H9 (cell line): Measurements from ENCODE around the gene MRPS31. TPM values are rescaled to one million over a fixed set of nuclear protein-coding genes. Genes with fewer than 3 reads are reported as not detected.

Source experiments
- DNase-seq: peaks from one replicate; pipeline ENCODE4 v3.0.0-alpha.2; 2017
- H2AFZ ChIP-seq: one replicate; pipeline ENCODE4 v1.6.1; 2013; ENCODE audit warnings: mild to moderate bottlenecking, low read length, control low read depth, moderate library complexity
- H2AK5ac ChIP-seq: 2 replicates; pipeline ENCODE4 v1.6.1; 2013; ENCODE audit warnings: low read length, control low read depth, mixed read lengths; ENCODE audit not compliant: insufficient read length
- H2BK120ac ChIP-seq: one replicate; pipeline ENCODE4 v1.6.1; 2013; ENCODE audit warnings: low read depth, mild to moderate bottlenecking, low read length, control low read depth, inconsistent platforms; ENCODE audit not compliant: poor library complexity, severe bottlenecking
- H2BK12ac ChIP-seq: 2 replicates; pipeline ENCODE4 v1.6.1; 2013; ENCODE audit warnings: low read length, control low read depth, mixed read lengths, low read depth; ENCODE audit not compliant: insufficient read length
- H2BK15ac ChIP-seq: 2 replicates; pipeline ENCODE4 v1.6.1; 2013; ENCODE audit warnings: low read depth, low read length, control low read depth
- H2BK20ac ChIP-seq: one replicate; pipeline ENCODE4 v1.6.1; 2013; ENCODE audit warnings: low read depth, mild to moderate bottlenecking, low read length, control low read depth, inconsistent platforms; ENCODE audit not compliant: poor library complexity, severe bottlenecking
- H2BK5ac ChIP-seq: 2 replicates; pipeline ENCODE4 v1.6.1; 2013; ENCODE audit warnings: low read length, control low read depth, mixed read lengths; ENCODE audit not compliant: insufficient read length
- H3K14ac ChIP-seq: 2 replicates; pipeline ENCODE4 v1.6.1; 2013; ENCODE audit warnings: low read length, control low read depth; ENCODE audit not compliant: insufficient read depth
- H3K18ac ChIP-seq: 2 replicates; pipeline ENCODE4 v1.6.1; 2013; ENCODE audit warnings: low read depth, mild to moderate bottlenecking, mixed read lengths, low read length, control low read depth; ENCODE audit not compliant: insufficient read length
- H3K23ac ChIP-seq: 2 replicates; pipeline ENCODE4 v1.6.1; 2013; ENCODE audit warnings: low read length, control low read depth, mixed read lengths, low read depth; ENCODE audit not compliant: insufficient read length
- H3K23me2 ChIP-seq: 2 replicates; pipeline ENCODE4 v1.6.1; 2013; ENCODE audit warnings: low read depth, mild to moderate bottlenecking, mixed read lengths, low read length, control low read depth; ENCODE audit not compliant: insufficient read length, poor library complexity, severe bottlenecking
- H3K27ac ChIP-seq: 2 replicates; pipeline ENCODE4 v1.5.1; 2013; ENCODE audit warnings: low read length, control low read depth, mixed read lengths, low read depth; ENCODE audit not compliant: insufficient read length
- H3K27me3 ChIP-seq: 2 replicates; pipeline ENCODE4 v1.6.1; 2013; ENCODE audit warnings: low read length, control low read depth, inconsistent platforms; ENCODE audit not compliant: insufficient read depth
- H3K4ac ChIP-seq: 2 replicates; pipeline ENCODE4 v1.6.1; 2013; ENCODE audit warnings: low read depth, mild to moderate bottlenecking, control low read depth, inconsistent platforms, low read length, moderate library complexity
- H3K4me1 ChIP-seq: 2 replicates; pipeline ENCODE4 v1.6.1; 2013; ENCODE audit warnings: low read length, control low read depth, inconsistent platforms; ENCODE audit not compliant: insufficient read depth
- H3K4me2 ChIP-seq: 2 replicates; pipeline ENCODE4 v1.6.1; 2013; ENCODE audit warnings: low read length, control low read depth, mixed read lengths; ENCODE audit not compliant: insufficient read length, insufficient read depth
- H3K56ac ChIP-seq: 2 replicates; pipeline ENCODE4 v1.6.1; 2013; ENCODE audit warnings: low read depth, mild to moderate bottlenecking, mixed read lengths, low read length, control low read depth; ENCODE audit not compliant: insufficient read length
- H3K79me1 ChIP-seq: 2 replicates; pipeline ENCODE4 v1.6.1; 2013; ENCODE audit warnings: low read depth, mild to moderate bottlenecking, moderate library complexity, low read length, control low read depth, inconsistent platforms; ENCODE audit not compliant: insufficient read depth, poor library complexity, severe bottlenecking
- H3K79me2 ChIP-seq: 2 replicates; pipeline ENCODE4 v1.6.1; 2013; ENCODE audit warnings: low read length, control low read depth, inconsistent platforms; ENCODE audit not compliant: insufficient read depth
- H3K9ac ChIP-seq: 2 replicates; pipeline ENCODE4 v1.6.1; 2013; ENCODE audit warnings: low read length, control low read depth, mixed read lengths; ENCODE audit not compliant: insufficient read length; ENCODE audit errors: extremely low read depth
- H3K9me3 ChIP-seq: one replicate; pipeline ENCODE4 v1.6.1; 2013; ENCODE audit warnings: low read depth, low read length, inconsistent platforms; ENCODE audit not compliant: control insufficient read depth
- H3T11ph ChIP-seq: one replicate; pipeline ENCODE4 v1.6.1; 2013; ENCODE audit warnings: mild to moderate bottlenecking, low read length, control low read depth, inconsistent platforms
- H4K20me1 ChIP-seq: one replicate; pipeline ENCODE4 v1.6.1; 2013; ENCODE audit not compliant: control insufficient read depth, insufficient read length, insufficient read depth
- H4K5ac ChIP-seq: 2 replicates; pipeline ENCODE4 v1.6.1; 2013; ENCODE audit warnings: low read depth, mild to moderate bottlenecking, mixed read lengths, low read length, control low read depth; ENCODE audit not compliant: insufficient read length
- H4K8ac ChIP-seq: replicated peaks from 2 replicates; pipeline ENCODE4 v1.6.1; 2013; ENCODE audit warnings: low read length, control low read depth, mixed read lengths, low read depth; ENCODE audit not compliant: insufficient read length
- H4K91ac ChIP-seq: 2 replicates; pipeline ENCODE4 v1.6.1; 2013; ENCODE audit warnings: low read depth, mild to moderate bottlenecking, moderate library complexity, mixed read lengths, low read length, control low read depth; ENCODE audit not compliant: insufficient read length
- H3K27ac Mint-ChIP-seq, 3 experiments: 2 replicates in 2 of 3; 3 replicates in 1 of 3; pipeline ENCODE4 v1.8.0; 2020 to 2021; ENCODE audit warnings: mixed read lengths in 3 of 3, mild to moderate bottlenecking in 1 of 3, moderate library complexity in 1 of 3
- H3K27me3 Mint-ChIP-seq: 2 replicates; pipeline ENCODE4 v1.8.0; 2021; ENCODE audit warnings: low read depth, mild to moderate bottlenecking, moderate library complexity, mixed read lengths
- H3K36me3 Mint-ChIP-seq, 3 experiments: 2 replicates in 2 of 3; 3 replicates in 1 of 3; pipeline ENCODE4 v1.8.0; 2020 to 2021; ENCODE audit warnings: low read depth in 3 of 3, mixed read lengths in 3 of 3; ENCODE audit not compliant: insufficient read depth in 1 of 3
- H3K4me1 Mint-ChIP-seq, 2 experiments: 2 replicates each; pipeline ENCODE4 v1.8.0; 2020; ENCODE audit warnings: mixed read lengths in 2 of 2
- H3K4me3 Mint-ChIP-seq, 2 experiments: 2 replicates in 1 of 2; 3 replicates in 1 of 2; pipeline ENCODE4 v1.8.0; 2020 to 2021; ENCODE audit warnings: mild to moderate bottlenecking in 2 of 2, mixed read lengths in 2 of 2, moderate library complexity in 1 of 2
- H3K9me3 Mint-ChIP-seq, 2 experiments: 2 replicates in 1 of 2; 3 replicates in 1 of 2; pipeline ENCODE4 v1.8.0; 2020; ENCODE audit warnings: mild to moderate bottlenecking in 2 of 2, mixed read lengths in 2 of 2, moderate library complexity in 1 of 2
- WGBS: extraction: QIAGEN DNeasy Blood & Tissue Kit; methylation state at CpG from one replicate; pipeline ENCODE4 v1.1.7; 2013; ENCODE audit warnings: missing lambda C conversion rate, low lambda C conversion rate, mixed read lengths; ENCODE audit not compliant: insufficient read length; ENCODE audit errors: extremely low coverage; 5-methylcytosine and 5-hydroxymethylcytosine counted together
- total RNA-seq: library from RNA; stranded (reverse); gene quantifications from 2 replicates; pipeline ENCODE4 v1.2.1, GENCODE V29; 2021
- TF ChIP-seq, protein P1 (sequence below): fragments of 200-600 bp; sonication (generic); conservative IDR thresholded peaks from 3 replicates; pipeline ENCODE4 v1.8.0; 2021; ENCODE audit warnings: antibody characterized with exemption, mild to moderate bottlenecking

MRPS31 gene
- total RNA-seq, 1 experiment from 2014 or later: 27.3 TPM

DNA sequence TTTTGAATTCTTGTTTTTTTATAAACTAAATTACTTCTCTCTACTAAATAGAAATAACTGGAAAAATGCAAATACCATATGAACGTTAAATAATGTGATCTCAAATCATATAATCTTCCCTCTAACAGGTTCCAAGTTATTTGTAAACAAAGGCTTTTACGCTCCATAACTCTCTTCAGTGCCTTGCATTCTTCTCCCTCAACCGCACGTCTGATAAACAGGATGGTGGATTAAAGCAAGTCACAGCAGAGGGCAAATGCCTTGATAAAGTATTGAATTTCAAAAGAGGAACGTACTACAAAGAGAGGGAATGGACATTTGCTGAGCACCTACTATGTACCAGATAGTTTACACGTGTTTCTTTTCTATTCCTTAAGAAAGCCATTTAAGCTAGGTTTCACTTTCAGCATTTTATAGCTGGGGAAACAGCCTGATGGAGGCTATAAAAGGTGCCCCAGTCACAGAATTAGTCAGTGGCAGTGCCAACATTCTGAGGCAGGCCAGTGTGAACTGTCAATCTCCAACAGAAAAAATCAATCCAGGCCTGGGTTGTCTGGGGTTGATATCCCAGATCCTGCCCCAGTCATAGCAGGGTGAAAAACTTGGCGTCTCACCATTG lies 15.8 kb downstream of the MRPS31 start:
- H3K9me3 Mint-ChIP-seq: no peaks in the 10 kb centered on the region
- H3K36me3 Mint-ChIP-seq: peaks cover 11 to 46% (median 40%) of the 10 kb centered on the region in 3 experiments; a peak in 5 of 7 replicates
- Histone ChIP-seq H3K4ac (no peak overlapping the region), H3K79me1 (no peaks in the 10 kb centered on the region), H2BK15ac (no peak overlapping the region), H3K23ac (no peak overlapping the region), H2BK20ac (no peak overlapping the region), H3K14ac (no peak overlapping the region), H3K18ac (no peak overlapping the region), H2AFZ (no peak overlapping the region), H4K91ac (no peak overlapping the region), H3K4me1 (no peaks in the 10 kb centered on the region), H2BK12ac (no peak overlapping the region), H4K8ac (no peak overlapping the region), H4K20me1 (no peaks in the 10 kb centered on the region), H2AK5ac (no peak overlapping the region), H3K23me2 (no peaks in the 10 kb centered on the region), H2BK5ac (no peak overlapping the region), H3K9me3 (no peaks in the 10 kb centered on the region), H3K4me2 (no peak overlapping the region), H4K5ac (no peak overlapping the region), H2BK120ac (no peak overlapping the region), H3K9ac (no peak overlapping the region), H3K27ac (no peak overlapping the region), H3K56ac (no peak overlapping the region), H3K27me3 (no peaks in the 10 kb centered on the region), H3K79me2 (no peaks in the 10 kb centered on the region), H3T11ph (no peak overlapping the region)
- H3K27ac Mint-ChIP-seq: no peak overlapping the region
- no peak overlapping the region for H3K4me3 Mint-ChIP-seq
- no CpG with 5 or more reads among the region's 7 CpGs for WGBS
- no peaks in the 10 kb centered on the region for H3K27me3 Mint-ChIP-seq
- no peaks in the 10 kb centered on the region for H3K4me1 Mint-ChIP-seq
- TF ChIP-seq, protein P1, sequence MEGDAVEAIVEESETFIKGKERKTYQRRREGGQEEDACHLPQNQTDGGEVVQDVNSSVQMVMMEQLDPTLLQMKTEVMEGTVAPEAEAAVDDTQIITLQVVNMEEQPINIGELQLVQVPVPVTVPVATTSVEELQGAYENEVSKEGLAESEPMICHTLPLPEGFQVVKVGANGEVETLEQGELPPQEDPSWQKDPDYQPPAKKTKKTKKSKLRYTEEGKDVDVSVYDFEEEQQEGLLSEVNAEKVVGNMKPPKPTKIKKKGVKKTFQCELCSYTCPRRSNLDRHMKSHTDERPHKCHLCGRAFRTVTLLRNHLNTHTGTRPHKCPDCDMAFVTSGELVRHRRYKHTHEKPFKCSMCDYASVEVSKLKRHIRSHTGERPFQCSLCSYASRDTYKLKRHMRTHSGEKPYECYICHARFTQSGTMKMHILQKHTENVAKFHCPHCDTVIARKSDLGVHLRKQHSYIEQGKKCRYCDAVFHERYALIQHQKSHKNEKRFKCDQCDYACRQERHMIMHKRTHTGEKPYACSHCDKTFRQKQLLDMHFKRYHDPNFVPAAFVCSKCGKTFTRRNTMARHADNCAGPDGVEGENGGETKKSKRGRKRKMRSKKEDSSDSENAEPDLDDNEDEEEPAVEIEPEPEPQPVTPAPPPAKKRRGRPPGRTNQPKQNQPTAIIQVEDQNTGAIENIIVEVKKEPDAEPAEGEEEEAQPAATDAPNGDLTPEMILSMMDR: no peak
- no peak for DNase-seq
